Esophagus squamous epithelium (tissue), 4 donors: ENCODE measurements around the gene ATL2.

Experiments used
- POLR2A ChIP-seq, 4 donors: fragments of 450-650 bp; IDR thresholded peaks; one replicate each; pipeline ENCODE4 v1.6.1; 2017; ENCODE audit warnings: antibody characterized with exemption in 4 of 4, mild to moderate bottlenecking in 4 of 4, moderate library complexity in 3 of 4
- TF ChIP-seq, protein P1 (sequence below), 6 experiments: fragments of 450-650 bp in 4 of 6; fragments of 200-600 bp in 2 of 6; sonication (generic) in 2 of 6; IDR thresholded peaks; one replicate each; pipeline ENCODE4 v1.5.1; 2016 to 2019; ENCODE audit warnings: antibody characterized with exemption in 6 of 6, mild to moderate bottlenecking in 4 of 6, moderate library complexity in 4 of 6

DNA sequence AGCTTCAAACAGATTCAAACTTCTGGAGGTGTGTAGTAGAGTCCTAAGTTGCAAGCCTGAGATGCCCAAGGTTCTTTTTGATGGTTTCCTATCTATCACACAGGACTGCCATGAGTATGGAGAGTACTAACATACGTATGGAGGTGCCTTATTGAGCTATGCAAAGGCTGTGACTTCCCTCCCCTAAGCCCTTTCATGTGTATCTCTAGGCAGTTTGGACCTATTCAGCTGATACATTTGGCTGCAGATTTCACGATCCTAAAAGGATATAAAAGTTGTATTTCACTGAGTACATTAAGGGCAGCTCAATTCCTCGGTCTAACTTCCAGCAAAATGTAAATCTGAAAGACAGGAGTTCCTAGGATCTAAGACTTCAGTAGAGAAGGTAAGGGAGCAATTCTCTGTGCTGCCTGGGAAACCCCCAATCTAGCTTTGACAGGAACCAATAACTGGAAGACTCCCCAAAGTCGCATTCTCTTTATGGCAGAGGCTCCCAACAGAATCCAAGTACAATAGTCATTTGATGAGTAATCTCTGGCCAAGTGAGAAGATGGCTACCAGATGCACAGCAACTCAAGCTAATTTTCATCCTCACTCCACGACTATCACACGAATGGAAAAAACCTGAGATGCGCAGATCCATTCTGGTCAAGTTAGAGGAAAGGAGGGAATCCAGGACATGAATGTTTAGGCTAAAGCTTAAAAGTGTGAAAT lies 83.8 kb downstream of the ATL2 start:
- no peak for TF ChIP-seq POLR2A (IDR thresholded peaks at IDR 0.05)
- TF ChIP-seq, protein P1, sequence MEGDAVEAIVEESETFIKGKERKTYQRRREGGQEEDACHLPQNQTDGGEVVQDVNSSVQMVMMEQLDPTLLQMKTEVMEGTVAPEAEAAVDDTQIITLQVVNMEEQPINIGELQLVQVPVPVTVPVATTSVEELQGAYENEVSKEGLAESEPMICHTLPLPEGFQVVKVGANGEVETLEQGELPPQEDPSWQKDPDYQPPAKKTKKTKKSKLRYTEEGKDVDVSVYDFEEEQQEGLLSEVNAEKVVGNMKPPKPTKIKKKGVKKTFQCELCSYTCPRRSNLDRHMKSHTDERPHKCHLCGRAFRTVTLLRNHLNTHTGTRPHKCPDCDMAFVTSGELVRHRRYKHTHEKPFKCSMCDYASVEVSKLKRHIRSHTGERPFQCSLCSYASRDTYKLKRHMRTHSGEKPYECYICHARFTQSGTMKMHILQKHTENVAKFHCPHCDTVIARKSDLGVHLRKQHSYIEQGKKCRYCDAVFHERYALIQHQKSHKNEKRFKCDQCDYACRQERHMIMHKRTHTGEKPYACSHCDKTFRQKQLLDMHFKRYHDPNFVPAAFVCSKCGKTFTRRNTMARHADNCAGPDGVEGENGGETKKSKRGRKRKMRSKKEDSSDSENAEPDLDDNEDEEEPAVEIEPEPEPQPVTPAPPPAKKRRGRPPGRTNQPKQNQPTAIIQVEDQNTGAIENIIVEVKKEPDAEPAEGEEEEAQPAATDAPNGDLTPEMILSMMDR (IDR thresholded peaks at IDR 0.05) = no peak
